ENCODE measurements around the gene ZBTB34.

ZBTB34 gene

DNA sequence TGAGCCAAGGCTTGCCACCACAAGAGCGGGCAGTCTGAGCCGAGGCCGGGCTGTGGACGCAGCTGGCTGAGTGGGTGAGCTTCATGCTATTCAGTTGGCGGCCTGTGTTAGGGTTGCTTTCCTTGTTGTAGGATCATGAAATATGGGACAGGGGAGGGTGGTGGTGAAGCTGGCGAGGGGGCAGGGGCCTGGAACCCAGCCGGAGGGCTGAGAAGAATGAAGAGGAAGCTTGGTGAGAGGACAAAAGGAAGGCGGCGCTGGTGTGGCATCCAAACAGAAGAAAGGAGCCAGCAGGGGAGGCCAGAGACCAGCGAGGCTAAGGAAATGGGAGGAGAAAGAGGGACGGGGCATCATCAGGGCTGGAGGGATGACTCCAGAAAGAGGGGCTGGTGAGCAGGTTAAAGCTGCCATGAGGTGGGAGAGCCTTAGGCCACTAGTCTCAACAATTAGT, 72.5 kb downstream of the ZBTB34 start:
- no peak for FAIRE-seq

DNA sequence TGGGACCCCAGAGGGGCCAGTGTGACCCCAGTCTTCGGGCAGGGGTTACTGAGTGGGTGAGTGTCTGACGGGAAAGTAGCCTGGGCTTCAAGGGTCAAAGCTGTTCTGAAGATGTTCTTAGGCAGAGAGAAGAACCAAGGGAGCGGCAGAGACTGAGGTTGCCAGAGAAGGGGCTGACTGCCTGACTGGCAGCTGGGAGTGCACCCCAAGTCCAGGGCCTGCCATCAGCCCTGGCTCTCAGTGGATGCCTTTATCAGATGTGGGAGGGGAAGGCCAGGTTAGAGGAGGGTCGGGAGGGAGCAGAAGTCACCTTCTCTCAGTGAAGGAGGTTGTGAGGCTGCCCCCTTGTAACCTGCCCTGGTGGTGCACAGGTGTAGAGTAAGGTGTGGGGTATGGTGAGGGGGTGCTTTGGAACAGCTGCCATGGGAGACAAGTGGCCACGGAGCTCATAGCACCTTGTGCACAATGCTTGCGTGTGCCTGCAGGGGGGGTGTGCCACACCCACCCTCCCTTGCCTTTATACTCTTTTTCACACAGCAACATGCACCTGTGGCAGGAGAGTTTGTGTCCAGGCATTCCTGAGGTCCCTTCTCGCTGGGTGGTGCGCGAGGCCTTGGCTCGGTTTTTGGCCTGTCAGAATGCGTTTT, 73.0 kb downstream of the ZBTB34 start:
- FAIRE-seq: no peak

DNA sequence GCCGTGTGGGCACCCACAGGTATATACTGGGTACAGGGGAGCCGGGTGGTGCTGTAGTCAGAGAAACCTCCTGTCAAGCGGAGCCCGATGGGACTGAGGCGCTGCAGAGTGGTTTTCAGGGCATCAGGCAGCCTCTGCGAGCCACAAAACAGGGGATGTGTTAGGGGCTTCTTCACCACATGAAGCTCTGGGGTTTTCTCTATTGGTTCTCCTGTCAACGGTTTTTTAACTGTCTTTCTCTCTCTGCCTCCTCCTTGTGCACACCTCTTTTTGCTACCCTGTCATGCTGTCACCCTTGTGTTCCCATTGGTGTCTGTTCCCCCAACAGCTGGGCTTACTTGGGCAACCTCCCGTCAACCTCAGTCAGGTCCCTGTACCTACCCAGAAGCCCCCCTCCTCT, 74.0 kb downstream of the ZBTB34 start:
- FAIRE-seq: no peak

All from endometrium (tissue), 2 donors.